GM12865 (cell line): ENCODE results near the gene CREBL2.
"Not testable (repeated sequence)": the region's sequence is repeated elsewhere in the genome, so short reads cannot be mapped to it uniquely, and the experiment has no call there.

ENCODE experiments used
- DNase-seq: peaks from one replicate; pipeline ENCODE4 v3.0.0; 2010; ENCODE audit warnings: low read depth
- H3K4me3 ChIP-seq: 2 replicates; pipeline ENCODE4 v1.5.1; 2011; ENCODE audit warnings: mild to moderate bottlenecking, low read depth, low read length, control low read depth
- CTCF ChIP-seq: IDR thresholded peaks from 2 replicates; pipeline ENCODE4 v1.5.1; 2011; ENCODE audit warnings: low read length, control low read depth, low read depth, inconsistent platforms; ENCODE audit not compliant: insufficient read depth; ENCODE audit errors: missing control alignments

Gene CREBL2

GRCh38 chr12:12611512-12612306 lies at the start of gene CREBL2:
TSS of gene CREBL2 (plus strand) at chr12:12611876. CDS start at chr12:12612173, 297 bp downstream.
- no peak for TF ChIP-seq CTCF
- peak; percentile 95 for DNase-seq
- peak within 1 kb of the TSS; percentile 71 for H3K4me3 ChIP-seq

GRCh38 chr12:12562016-12562483 lies 49.6 kb upstream of the CREBL2 start:
- no peak for TF ChIP-seq CTCF
- DNase-seq = peak; percentile 57

GRCh38 chr12:12562585-12563261 lies 49.0 kb upstream of the CREBL2 start, which contains the start of gene DUSP16:
TSS of gene DUSP16 (minus strand) at chr12:12562863. CDS start at chr12:12521098, 41,765 bp downstream.
- DNase-seq = peak; percentile 93
- TF ChIP-seq CTCF = peak; percentile 3

More at GRCh38 chr12:12562016-12562483, 49.6 kb upstream of the CREBL2 start:
- H3K4me3 ChIP-seq = peak overlapping the region; percentile 100

GRCh38 chr12:12563290-12563928 lies 48.3 kb upstream of the CREBL2 start:
- peak overlapping the region; percentile 64 for H3K4me3 ChIP-seq
- no peak for TF ChIP-seq CTCF
- no peak for DNase-seq

More at GRCh38 chr12:12562585-12563261, 49.0 kb upstream of the CREBL2 start, which contains the start of gene DUSP16:
- peak within 1 kb of the TSS; percentile 100 for H3K4me3 ChIP-seq

- DNase-seq = no peak
Measured at GRCh38 chr12:12564911-12565310, 46.8 kb upstream of the CREBL2 start.

GRCh38 chr12:12565971-12566370 lies 45.7 kb upstream of the CREBL2 start:
- DNase-seq, H3K4me3 ChIP-seq: not testable (repeated sequence)

More at GRCh38 chr12:12564911-12565310, 46.8 kb upstream of the CREBL2 start:
- TF ChIP-seq CTCF = no peak
- no peak overlapping the region for H3K4me3 ChIP-seq

- peak; percentile 23 for DNase-seq
- H3K4me3 ChIP-seq = peak overlapping the region; percentile 27; the same call in 1 of the 2 replicates
- no peak for TF ChIP-seq CTCF
Measured at GRCh38 chr12:12572659-12573058, 39.0 kb upstream of the CREBL2 start.
